CD14-positive monocyte (primary cell): Measurements from ENCODE around the gene NDUFA8. TPM values are rescaled to one million over a fixed set of nuclear protein-coding genes. Genes with fewer than 3 reads are reported as not detected.

Experiments used
- DNase-seq, 3 donors: peaks; one replicate each; pipeline ENCODE4 v3.0.0-alpha.2; 2011 to 2022
- H2AFZ ChIP-seq: 2 replicates; pipeline ENCODE4 v1.6.0; 2012; ENCODE audit warnings: mild to moderate bottlenecking, low read depth, low read length, inconsistent platforms; ENCODE audit not compliant: insufficient read depth, poor library complexity, severe bottlenecking
- H3K27ac ChIP-seq, 2 donors: 1 replicate in 1 of 2; 2 replicates in 1 of 2; pipeline ENCODE4 v1.5.1; 2012 to 2013; ENCODE audit warnings: low read length in 2 of 2, control low read depth in 1 of 2, inconsistent platforms in 1 of 2, low read depth in 1 of 2, mild to moderate bottlenecking in 1 of 2
- H3K27me3 ChIP-seq, 2 donors: one replicate each; pipeline versions ENCODE4 v1.6.0 to v1.6.1; 2011 to 2013; ENCODE audit warnings: low read length in 2 of 2; ENCODE audit not compliant: control insufficient read depth in 2 of 2, insufficient read depth in 2 of 2
- H3K36me3 ChIP-seq, 2 donors: replicated peaks in 1 of 2; 1 replicate in 1 of 2; 2 replicates in 1 of 2; pipeline versions ENCODE4 v1.5.1 to v1.6.1; 2012 to 2013; ENCODE audit warnings: low read length in 2 of 2, control low read depth in 1 of 2, inconsistent platforms in 1 of 2, mild to moderate bottlenecking in 1 of 2; ENCODE audit not compliant: insufficient read depth in 2 of 2, control insufficient read depth in 1 of 2
- H3K4me1 ChIP-seq, 2 donors: 1 replicate in 1 of 2; 2 replicates in 1 of 2; pipeline versions ENCODE4 v1.5.1 to v1.6.1; 2012 to 2013; ENCODE audit warnings: low read length in 2 of 2, control low read depth in 1 of 2, inconsistent platforms in 1 of 2, mild to moderate bottlenecking in 1 of 2, moderate library complexity in 1 of 2; ENCODE audit not compliant: insufficient read depth in 2 of 2, control insufficient read depth in 1 of 2
- H3K4me2 ChIP-seq: replicated peaks from 2 replicates; pipeline ENCODE3; 2012; ENCODE audit warnings: low read length, moderate library complexity, mild to moderate bottlenecking; ENCODE audit not compliant: poor library complexity, severe bottlenecking; ENCODE audit errors: extremely low read depth
- H3K4me3 ChIP-seq, 3 experiments: fragments of 200-600 bp in 1 of 3; sonication (generic) in 1 of 3; replicated peaks in 1 of 3; 1 replicate in 2 of 3; 2 replicates in 1 of 3; pipeline ENCODE4 v1.5.1; 2011 to 2013; ENCODE audit warnings: low read length in 3 of 3, mild to moderate bottlenecking in 3 of 3, control low read depth in 2 of 3, low read depth in 2 of 3, inconsistent platforms in 1 of 3, moderate library complexity in 1 of 3
- H3K79me2 ChIP-seq: 2 replicates; pipeline ENCODE4 v1.6.0; 2012; ENCODE audit warnings: mild to moderate bottlenecking, control low read depth, inconsistent platforms, low read length, moderate library complexity; ENCODE audit not compliant: insufficient read depth
- H3K9ac ChIP-seq: 2 replicates; pipeline ENCODE4 v1.6.0; 2017; ENCODE audit warnings: low read length, mild to moderate bottlenecking; ENCODE audit not compliant: insufficient read depth, poor library complexity, severe bottlenecking
- H3K9me3 ChIP-seq, 2 donors: replicated peaks in 1 of 2; 1 replicate in 1 of 2; 2 replicates in 1 of 2; pipeline versions ENCODE4 v1.5.1 to v1.6.1; 2012 to 2013; ENCODE audit warnings: low read length in 2 of 2, control low read depth in 1 of 2; ENCODE audit not compliant: control insufficient read depth in 1 of 2, insufficient read depth in 1 of 2
- H4K20me1 ChIP-seq: 2 replicates; pipeline ENCODE4 v1.6.0; 2012; ENCODE audit warnings: mild to moderate bottlenecking, low read length, control low read depth, moderate library complexity; ENCODE audit not compliant: insufficient read depth
- H3K27ac Mint-ChIP-seq, 7 donors: one replicate each; pipeline ENCODE4 v1.8.0; 2020; ENCODE audit warnings: mild to moderate bottlenecking in 7 of 7, mixed read lengths in 7 of 7, moderate library complexity in 6 of 7, inconsistent platforms in 2 of 7
- H3K27me3 Mint-ChIP-seq, 3 donors: one replicate each; pipeline ENCODE4 v1.8.0; 2021 to 2022; ENCODE audit warnings: low read depth in 3 of 3, mild to moderate bottlenecking in 3 of 3, mixed read lengths in 3 of 3, moderate library complexity in 3 of 3, inconsistent platforms in 1 of 3
- H3K36me3 Mint-ChIP-seq, 2 donors: one replicate each; pipeline ENCODE4 v1.8.0; 2020; ENCODE audit warnings: mixed read lengths in 2 of 2, inconsistent platforms in 1 of 2, mild to moderate bottlenecking in 1 of 2
- H3K4me1 Mint-ChIP-seq: one replicate; pipeline ENCODE4 v1.8.0; 2020; ENCODE audit warnings: mild to moderate bottlenecking, mixed read lengths
- H3K4me3 Mint-ChIP-seq, 2 donors: one replicate each; pipeline ENCODE4 v1.8.0; 2020; ENCODE audit warnings: mild to moderate bottlenecking in 2 of 2, mixed read lengths in 2 of 2, moderate library complexity in 1 of 2
- H3K9me3 Mint-ChIP-seq, 7 donors: one replicate each; pipeline ENCODE4 v1.8.0; 2020 to 2022; ENCODE audit warnings: mixed read lengths in 7 of 7, mild to moderate bottlenecking in 6 of 7, moderate library complexity in 6 of 7, inconsistent platforms in 2 of 7
- CTCF ChIP-seq: fragments of 200-600 bp; IDR thresholded peaks from one replicate; pipeline ENCODE4 v1.8.0; 2022; ENCODE audit warnings: antibody characterized with exemption, mild to moderate bottlenecking
- WGBS: methylation state at CpG from one replicate; pipeline ENCODE4 v1.1.5; 2013; ENCODE audit warnings: missing lambda C conversion rate; ENCODE audit not compliant: insufficient coverage; 5-methylcytosine and 5-hydroxymethylcytosine counted together
- intact Hi-C, 2 donors: fragments of 100-400 bp; cut with micrococcal nuclease; formaldehyde crosslinking; loops; one replicate each; pipeline versions ENCODE4 v1.15.0 to v1.15.1; 2023
- polyA plus RNA-seq, 3 donors: library from polyadenylated mRNA; depleted of rRNA in 1 of 3; unstranded in 2 of 3; stranded (reverse) in 1 of 3; fragments of 300-500 nt in 2 of 3; fragments of >200 nt in 1 of 3; fragmentation: Illumina TruSeq in 2 of 3; gene quantifications; 1 replicate in 2 of 3; 2 replicates in 1 of 3; pipeline ENCODE4 v1.2.3, GENCODE V29; 2012 to 2021

The NDUFA8 gene
- polyA plus RNA-seq, 3 donors: 19.6 to 71.2 (median 63.5) TPM

DNA sequence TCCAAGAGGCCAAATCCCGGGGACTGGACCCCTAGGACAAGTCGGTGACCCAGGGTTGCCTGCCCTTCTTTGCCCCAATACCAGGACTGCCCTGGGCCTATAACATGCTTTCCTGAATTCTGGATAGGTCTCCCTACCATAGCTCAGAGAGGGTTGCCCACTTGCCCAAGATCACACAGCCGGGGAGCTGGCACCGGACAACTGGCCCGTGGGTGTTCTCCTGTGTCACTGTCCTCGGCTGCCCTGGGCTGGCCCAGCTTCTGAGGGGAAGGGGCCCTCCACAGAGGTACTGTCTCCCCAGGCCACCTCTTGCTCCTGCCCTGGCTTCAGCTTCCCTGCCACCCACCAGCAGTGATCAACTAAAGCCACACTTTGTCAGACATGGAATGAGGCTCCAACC, 37.6 kb downstream of the NDUFA8 start:
- intact Hi-C loops: loop anchor here (10.0 kb wide), 2 partner anchors 333 to 693 kb away; no protein-coding TSS in a partner anchor
- Histone ChIP-seq H3K9me3 (peaks cover 5% of the 10 kb centered on the region in 2 donors), H3K4me3 (no peak overlapping the region), H3K27ac (no peak overlapping the region), H3K79me2 (no peaks in the 10 kb centered on the region), H3K4me1 (peaks cover 4 to 6% of the 10 kb centered on the region in 2 donors), H4K20me1 (no peaks in the 10 kb centered on the region), H2AFZ (no peak overlapping the region), H3K9ac (no peak overlapping the region), H3K36me3 (no peaks in the 10 kb centered on the region), H3K27me3 (peaks cover 14 to 18% of the 10 kb centered on the region in 2 donors), H3K4me2 (no peak overlapping the region)
- H3K36me3 Mint-ChIP-seq: no peaks in the 10 kb centered on the region
- H3K4me1 Mint-ChIP-seq: peaks cover 12% of the 10 kb centered on the region
- no peak for TF ChIP-seq CTCF
- H3K27me3 Mint-ChIP-seq: peaks cover 23 to 31% (median 26%) of the 10 kb centered on the region in 3 donors
- peaks cover 0 to 10% (median 5%) of the 10 kb centered on the region in 7 donors for H3K9me3 Mint-ChIP-seq
- H3K27ac Mint-ChIP-seq: no peak overlapping the region
- DNase-seq: no peak
- no peak overlapping the region for H3K4me3 Mint-ChIP-seq
- WGBS: 97% methylated on average over 6 of the region's 6 CpGs

DNA sequence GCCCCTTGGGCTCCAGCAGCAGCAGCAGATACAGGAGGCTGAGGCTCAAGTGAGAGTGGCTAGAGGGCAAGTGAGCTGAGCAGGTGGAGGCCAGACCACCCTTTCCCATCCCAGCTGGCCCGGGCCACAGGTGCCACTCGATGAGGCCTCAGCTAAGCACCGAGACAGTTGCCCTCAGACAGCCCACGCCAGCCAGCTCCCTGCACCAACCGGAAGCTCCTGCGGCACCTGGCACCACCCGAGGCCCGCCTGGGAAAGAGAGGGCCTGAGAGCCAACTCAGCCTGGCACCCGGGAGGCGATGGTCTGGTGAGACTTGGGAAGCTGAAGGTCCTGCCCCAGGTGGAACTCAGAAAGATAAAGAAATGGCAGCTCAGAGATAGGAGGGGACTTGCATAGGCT, 38.2 kb downstream of the NDUFA8 start:
- Histone ChIP-seq H3K27ac (no peak overlapping the region), H3K27me3 (peaks cover 9 to 12% of the 10 kb centered on the region in 2 donors), H3K4me1 (peaks cover under 1% of the 10 kb centered on the region in 2 donors), H4K20me1 (no peaks in the 10 kb centered on the region), H3K4me3 (no peak overlapping the region), H3K79me2 (no peaks in the 10 kb centered on the region), H3K9ac (no peak overlapping the region), H3K36me3 (no peaks in the 10 kb centered on the region), H2AFZ (no peak overlapping the region), H3K9me3 (peaks cover 5 to 9% of the 10 kb centered on the region in 2 donors), H3K4me2 (no peak overlapping the region)
- TF ChIP-seq CTCF: no peak
- peaks cover 20 to 27% (median 21%) of the 10 kb centered on the region in 3 donors for H3K27me3 Mint-ChIP-seq
- peaks cover 8% of the 10 kb centered on the region for H3K4me1 Mint-ChIP-seq
- WGBS: 90% methylated on average over 8 of the region's 10 CpGs
- no peak overlapping the region for H3K4me3 Mint-ChIP-seq
- H3K36me3 Mint-ChIP-seq: no peaks in the 10 kb centered on the region
- intact Hi-C loops: loop anchor here (10.0 kb wide), 2 partner anchors 333 to 693 kb away; no protein-coding TSS in a partner anchor
- peak overlapping the region in 1 of 7 donors; percentile 41 for H3K27ac Mint-ChIP-seq
- no peak for DNase-seq
- peaks cover 0 to 12% (median 5%) of the 10 kb centered on the region in 7 donors for H3K9me3 Mint-ChIP-seq
